ENCODE results near the gene GAS2. TPM values are rescaled to one million over a fixed set of nuclear protein-coding genes. Genes with fewer than 3 reads are reported as not detected.
A peak's percentile ranks its signal among the peaks of the same experiment; 100 is the strongest.
"Not testable (repeated sequence)": the region's sequence is repeated elsewhere in the genome, so short reads cannot be mapped to it uniquely, and the experiment has no call there.

The GAS2 gene
- total RNA-seq = 1 to 10 TPM in 1 of 2 experiments, under 1 TPM in 1; 0.98 to 1.3 TPM

GRCh38 chr11:22666325-22666687, at the start of gene GAS2:
GAS2 (plus strand) TSS chr11:22666611; CDS start chr11:22674870, 8,259 bp downstream.
- Mint-ChIP-seq H3K27me3 (peaks cover 50% of the 10 kb centered on the region), H3K27ac (no peak within 1 kb of the TSS), H3K4me1 (peaks cover 19% of the 10 kb centered on the region), H3K9me3 (no peaks in the 10 kb centered on the region), H3K4me3 (peak within 1 kb of the TSS; percentile 75), H3K36me3 (ENCODE audit: low read depth) (no peaks in the 10 kb centered on the region)
- ChIA-PET CTCF (no interaction called here), POLR2A (no interaction called here)
- no peak for DNase-seq

DNA sequence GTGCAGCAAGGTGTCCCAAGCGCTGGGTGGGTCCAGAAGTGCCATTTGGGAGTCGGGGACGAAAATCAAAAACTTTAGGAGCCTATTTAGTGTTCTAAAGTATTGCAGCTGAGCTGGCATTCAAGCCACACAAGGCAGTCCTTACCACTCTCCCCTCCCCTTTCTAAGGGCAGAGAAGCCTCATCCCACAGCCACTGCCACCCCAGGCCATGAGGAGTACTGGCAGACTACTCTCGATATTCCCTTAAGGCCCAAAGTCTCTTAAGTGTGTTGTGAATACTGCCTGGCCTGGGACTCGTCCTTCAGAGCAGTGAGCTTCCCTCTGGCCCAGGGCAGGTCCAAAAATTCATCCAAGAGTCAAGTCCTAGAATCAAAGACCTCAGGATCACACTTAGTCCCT, 48.5 kb upstream of the GAS2 start:
- no peak for DNase-seq
- Mint-ChIP-seq H3K36me3 (ENCODE audit: low read depth) (peaks cover 21% of the 10 kb centered on the region), H3K4me1 (peaks cover 4% of the 10 kb centered on the region), H3K27ac (no peak overlapping the region), H3K27me3 (peaks cover 2% of the 10 kb centered on the region), H3K9me3 (no peaks in the 10 kb centered on the region), H3K4me3 (no peak overlapping the region)
- POLR2A ChIA-PET = no interaction called here
- CTCF ChIA-PET = no interaction called here

GRCh38 chr11:22624742-22625447, 41.5 kb upstream of the GAS2 start:
- H3K36me3 Mint-ChIP-seq (ENCODE audit: low read depth) = peaks cover 27% of the 10 kb centered on the region
- POLR2A ChIA-PET = no interaction called here
- H3K27me3 Mint-ChIP-seq = no peaks in the 10 kb centered on the region
- H3K4me3 Mint-ChIP-seq = peak overlapping the region; percentile 99
- peak; percentile 59 for DNase-seq
- CTCF ChIA-PET = interaction anchor here (1.6 kb wide), 1 partner anchor 204 kb away, joined by 4 read pairs; the partner anchor contains the start of gene SVIP
- H3K4me1 Mint-ChIP-seq = peaks cover 23% of the 10 kb centered on the region
- H3K27ac Mint-ChIP-seq = peak overlapping the region; percentile 100
- H3K9me3 Mint-ChIP-seq = peaks cover 2% of the 10 kb centered on the region

DNA sequence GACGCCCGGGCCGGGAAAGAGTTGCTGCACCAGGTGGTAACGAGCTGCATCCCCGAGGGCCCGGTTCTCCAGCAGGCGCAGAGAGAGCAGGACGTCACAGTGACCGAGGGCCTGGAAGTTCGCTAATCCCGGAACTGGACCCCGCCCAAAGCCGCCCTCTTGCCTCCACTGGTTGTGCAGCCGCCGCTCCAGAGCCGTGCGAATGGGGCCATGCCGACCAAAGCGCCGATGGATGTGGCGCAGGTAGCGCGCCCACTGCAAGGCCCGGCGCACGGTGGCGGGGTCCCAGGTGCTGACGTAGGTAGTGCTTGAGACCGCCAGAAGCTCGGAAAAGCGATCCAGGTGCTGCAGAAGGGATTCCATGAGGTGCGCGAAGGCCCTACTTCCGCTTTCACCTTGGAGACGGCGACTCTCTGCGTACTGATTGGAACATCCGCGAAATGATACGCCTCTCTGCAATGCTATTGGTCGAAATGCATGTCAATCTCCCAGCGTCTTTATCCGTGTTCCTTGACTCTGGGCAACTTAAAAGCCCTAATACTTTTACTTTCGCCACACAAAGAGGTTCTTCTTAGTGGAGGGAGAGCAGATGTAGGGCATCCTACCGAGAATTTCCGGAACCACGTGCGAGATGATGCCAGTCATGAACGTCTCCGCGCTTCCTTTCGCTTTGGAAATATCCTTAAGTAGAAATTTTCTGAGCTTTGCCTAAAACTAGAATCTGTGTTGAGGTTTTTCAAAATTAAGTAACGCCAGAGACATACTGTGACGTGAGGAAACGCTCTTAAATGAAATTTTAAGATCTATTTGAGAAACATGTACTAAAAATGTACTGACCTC, 40.7 kb upstream of the GAS2 start, which contains the start of gene FANCF:
Gene FANCF, minus strand, starts transcription at position 376 of the 840 bp plus-strand sequence. Its CDS starts 13 bp downstream, at position 363.
- peak; percentile 98 for DNase-seq
- Mint-ChIP-seq H3K27me3 (no peaks in the 10 kb centered on the region), H3K27ac (peak within 1 kb of the TSS; percentile 100), H3K4me1 (peaks cover 23% of the 10 kb centered on the region), H3K4me3 (peak within 1 kb of the TSS; percentile 99), H3K9me3 (peaks cover 2% of the 10 kb centered on the region), H3K36me3 (ENCODE audit: low read depth) (peaks cover 27% of the 10 kb centered on the region)
- ChIA-PET CTCF (interaction anchor here (1.6 kb wide), 1 partner anchor 204 kb away, joined by 4 read pairs; the partner anchor contains the start of gene SVIP), POLR2A (no interaction called here)

GRCh38 chr11:22626573-22627239, 39.7 kb upstream of the GAS2 start:
- ChIA-PET POLR2A (no interaction called here), CTCF (no interaction called here)
- Mint-ChIP-seq H3K27ac (peak overlapping the region; percentile 100), H3K9me3 (peaks cover 2% of the 10 kb centered on the region), H3K27me3 (no peaks in the 10 kb centered on the region), H3K4me1 (peaks cover 23% of the 10 kb centered on the region), H3K36me3 (ENCODE audit: low read depth) (peaks cover 18% of the 10 kb centered on the region), H3K4me3 (peak overlapping the region; percentile 99)
- DNase-seq = no peak

GRCh38 chr11:22627421-22627820, 39.0 kb upstream of the GAS2 start:
- DNase-seq = no peak
- H3K27me3 Mint-ChIP-seq = no peaks in the 10 kb centered on the region
- peaks cover 2% of the 10 kb centered on the region for H3K9me3 Mint-ChIP-seq
- H3K4me3 Mint-ChIP-seq = no peak overlapping the region
- ChIA-PET CTCF (no interaction called here), POLR2A (no interaction called here)
- peaks cover 21% of the 10 kb centered on the region for H3K4me1 Mint-ChIP-seq
- H3K36me3 Mint-ChIP-seq (ENCODE audit: low read depth) = peaks cover 14% of the 10 kb centered on the region
- no peak overlapping the region for H3K27ac Mint-ChIP-seq

- Mint-ChIP-seq H3K36me3 (ENCODE audit: low read depth) (no peaks in the 10 kb centered on the region), H3K27ac (no peak overlapping the region), H3K4me1 (peaks cover 2% of the 10 kb centered on the region), H3K4me3 (no peak overlapping the region), H3K27me3 (no peaks in the 10 kb centered on the region), H3K9me3 (peaks cover 2% of the 10 kb centered on the region)
- CTCF ChIA-PET = no interaction called here
- POLR2A ChIA-PET = no interaction called here
- DNase-seq = no peak
Measured at GRCh38 chr11:22633354-22633902, 33.0 kb upstream of the GAS2 start.

DNA sequence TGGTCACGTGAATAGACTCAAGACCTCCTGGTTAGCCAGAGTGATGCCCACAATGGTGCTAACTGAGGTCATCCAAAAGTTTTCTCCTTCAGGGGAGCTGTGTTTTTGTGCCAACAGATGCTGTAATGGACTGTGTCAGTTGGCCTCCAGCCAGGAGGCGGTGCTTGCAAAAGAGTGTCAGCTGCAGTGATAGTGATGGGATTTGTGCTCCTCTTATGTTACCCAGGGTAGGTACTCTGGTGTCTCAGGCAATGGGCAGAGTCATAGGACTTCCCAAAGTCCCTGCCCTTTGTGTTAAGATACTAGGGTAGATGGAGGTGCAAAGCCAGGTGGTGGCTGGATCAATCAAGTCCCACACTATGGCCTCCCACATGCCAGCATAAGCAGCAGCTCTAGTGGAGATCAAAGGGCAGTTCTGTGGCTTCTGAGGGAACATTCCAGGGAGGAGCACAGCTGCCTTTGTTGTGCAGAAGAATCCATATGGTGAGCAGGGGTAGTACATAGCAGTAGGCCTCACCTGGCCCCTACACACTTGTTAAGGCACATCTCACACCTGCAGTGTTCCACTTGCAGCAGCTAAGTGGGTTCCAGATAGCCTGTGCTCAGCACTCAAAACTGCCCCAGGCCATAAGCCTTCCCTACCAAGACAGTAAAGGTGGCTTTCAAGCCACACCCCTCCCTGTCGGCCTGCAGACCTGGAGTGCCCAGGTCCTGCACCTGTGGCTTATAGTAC, 31.3 kb upstream of the GAS2 start:
- H3K9me3 Mint-ChIP-seq = no peaks in the 10 kb centered on the region
- ChIA-PET POLR2A (no interaction called here), CTCF (no interaction called here)
- no peak overlapping the region for H3K4me3 Mint-ChIP-seq
- H3K27ac Mint-ChIP-seq = no peak overlapping the region
- H3K4me1 Mint-ChIP-seq = peaks cover 2% of the 10 kb centered on the region
- H3K27me3 Mint-ChIP-seq = no peaks in the 10 kb centered on the region
- no peaks in the 10 kb centered on the region for H3K36me3 Mint-ChIP-seq (ENCODE audit: low read depth)
- no peak for DNase-seq

GRCh38 chr11:22635689-22636088, 30.7 kb upstream of the GAS2 start:
- H3K36me3 Mint-ChIP-seq (ENCODE audit: low read depth) = no peaks in the 10 kb centered on the region
- H3K4me3 Mint-ChIP-seq = no peak overlapping the region
- peaks cover 2% of the 10 kb centered on the region for H3K4me1 Mint-ChIP-seq
- H3K27ac Mint-ChIP-seq = no peak overlapping the region
- DNase-seq = no peak
- no peaks in the 10 kb centered on the region for H3K27me3 Mint-ChIP-seq
- ChIA-PET CTCF (no interaction called here), POLR2A (no interaction called here)
- H3K9me3 Mint-ChIP-seq = no peaks in the 10 kb centered on the region

GRCh38 chr11:22640862-22641261, 25.5 kb upstream of the GAS2 start:
- Mint-ChIP-seq H3K27me3 (no peaks in the 10 kb centered on the region), H3K36me3 (ENCODE audit: low read depth) (no peaks in the 10 kb centered on the region), H3K27ac (no peak overlapping the region), H3K9me3 (no peaks in the 10 kb centered on the region), H3K4me1 (peaks cover 2% of the 10 kb centered on the region), H3K4me3 (no peak overlapping the region)
- ChIA-PET POLR2A (no interaction called here), CTCF (no interaction called here)
- DNase-seq = no peak

GRCh38 chr11:22641559-22641958, 24.9 kb upstream of the GAS2 start:
- Mint-ChIP-seq H3K27ac (no peak overlapping the region), H3K4me1 (peaks cover 2% of the 10 kb centered on the region), H3K9me3 (no peaks in the 10 kb centered on the region), H3K27me3 (no peaks in the 10 kb centered on the region), H3K36me3 (ENCODE audit: low read depth) (no peaks in the 10 kb centered on the region), H3K4me3 (no peak overlapping the region)
- ChIA-PET POLR2A (no interaction called here), CTCF (no interaction called here)
- DNase-seq = no peak

GRCh38 chr11:22652346-22652745, 14.1 kb upstream of the GAS2 start:
- POLR2A ChIA-PET; DNase-seq; H3K9me3 Mint-ChIP-seq; H3K4me3 Mint-ChIP-seq; H3K27ac Mint-ChIP-seq; CTCF ChIA-PET; H3K36me3 Mint-ChIP-seq (ENCODE audit: low read depth); H3K27me3 Mint-ChIP-seq: not testable (repeated sequence)
- peaks cover 12% of the 10 kb centered on the region for H3K4me1 Mint-ChIP-seq
